GM12865 (cell line): ENCODE measurements around the gene MEIS3.

Experiments
- DNase-seq: peaks from one replicate; pipeline ENCODE4 v3.0.0; 2010; ENCODE audit warnings: low read depth
- H3K4me3 ChIP-seq: 2 replicates; pipeline ENCODE4 v1.5.1; 2011; ENCODE audit warnings: mild to moderate bottlenecking, low read depth, low read length, control low read depth
- CTCF ChIP-seq: IDR thresholded peaks from 2 replicates; pipeline ENCODE4 v1.5.1; 2011; ENCODE audit warnings: low read length, control low read depth, low read depth, inconsistent platforms; ENCODE audit not compliant: insufficient read depth; ENCODE audit errors: missing control alignments

MEIS3 gene

GRCh38 chr19:47376589-47377144 lies 42.7 kb downstream of the MEIS3 start:
- TF ChIP-seq CTCF, result no peak
- no peak for DNase-seq
- no peak overlapping the region for H3K4me3 ChIP-seq

- no peak for DNase-seq
- no peak for TF ChIP-seq CTCF
- H3K4me3 ChIP-seq, result no peak overlapping the region
Measured at GRCh38 chr19:47375694-47376588, 43.4 kb downstream of the MEIS3 start.

- no peak for DNase-seq
Measured at GRCh38 chr19:47374876-47375693, 44.2 kb downstream of the MEIS3 start.

GRCh38 chr19:47373246-47374240 lies 45.8 kb downstream of the MEIS3 start:
- TF ChIP-seq CTCF, result no peak
- DNase-seq, result no peak
- H3K4me3 ChIP-seq, result no peak overlapping the region

More at GRCh38 chr19:47374876-47375693, 44.2 kb downstream of the MEIS3 start:
- TF ChIP-seq CTCF, result no peak
- no peak overlapping the region for H3K4me3 ChIP-seq

GRCh38 chr19:47372603-47373002 lies 46.7 kb downstream of the MEIS3 start:
- DNase-seq, result no peak
- no peak for TF ChIP-seq CTCF
- no peak overlapping the region for H3K4me3 ChIP-seq

- no peak for DNase-seq
- no peak for TF ChIP-seq CTCF
- H3K4me3 ChIP-seq, result no peak overlapping the region
Measured at GRCh38 chr19:47371261-47371660, 48.1 kb downstream of the MEIS3 start.
